HEK293T (cell line): ENCODE measurements around the gene PRICKLE3.

Experiments
- CTCF ChIA-PET: fragments of 350-600 bp; formaldehyde crosslinking; extraction: SDS; loops from one replicate; lab custom pipeline; 2021; ENCODE audit warnings: antibody characterized with exemption, inconsistent platforms; lab: Yijun Ruan, JAX
- POLR2A ChIA-PET: fragments of 350-600 bp; formaldehyde crosslinking; extraction: SDS; loops from one replicate; lab custom pipeline; 2020; ENCODE audit warnings: antibody characterized with exemption, inconsistent platforms; lab: Yijun Ruan, JAX
- DNase-seq: peaks from one replicate; pipeline ENCODE4 v3.0.0; 2012; ENCODE audit warnings: mixed read lengths; ENCODE audit errors: extremely low spot score
- ARNT ChIP-seq: fragments of 450-650 bp; IDR thresholded peaks from 2 replicates; pipeline ENCODE4 v1.6.1; 2017; ENCODE audit warnings: mild to moderate bottlenecking
- BHLHE40 ChIP-seq: fragments of 450-650 bp; IDR thresholded peaks from 2 replicates; pipeline ENCODE4 v1.6.1; 2016; ENCODE audit warnings: mild to moderate bottlenecking, moderate library complexity, borderline replicate concordance
- CTBP1 ChIP-seq: fragments of 450-650 bp; IDR thresholded peaks from 2 replicates; pipeline ENCODE4 v1.6.1; 2016; ENCODE audit warnings: borderline replicate concordance
- ELF4 ChIP-seq: fragments of 450-650 bp; IDR thresholded peaks from 2 replicates; pipeline ENCODE4 v1.6.1; 2017; ENCODE audit warnings: antibody characterized with exemption
- FOXA1 ChIP-seq: fragments of 450-650 bp; IDR thresholded peaks from 2 replicates; pipeline ENCODE4 v1.6.1; 2016; ENCODE audit warnings: mild to moderate bottlenecking
- FOXK2 ChIP-seq: fragments of 450-650 bp; IDR thresholded peaks from 2 replicates; pipeline ENCODE4 v1.6.1; 2016; ENCODE audit warnings: mild to moderate bottlenecking
- FOXM1 ChIP-seq: fragments of 450-650 bp; IDR thresholded peaks from 2 replicates; pipeline ENCODE4 v1.6.1; 2017; ENCODE audit warnings: mild to moderate bottlenecking, borderline replicate concordance
- HDGF ChIP-seq: fragments of 450-650 bp; IDR thresholded peaks from 2 replicates; pipeline ENCODE4 v1.6.1; 2017; ENCODE audit warnings: antibody characterized with exemption, borderline replicate concordance
- L3MBTL2 ChIP-seq: fragments of 450-650 bp; conservative IDR thresholded peaks from 2 replicates; pipeline ENCODE4 v1.6.1; 2016; ENCODE audit warnings: mild to moderate bottlenecking
- LEF1 ChIP-seq: fragments of 450-650 bp; IDR thresholded peaks from 2 replicates; pipeline ENCODE4 v1.6.1; 2017; ENCODE audit warnings: mild to moderate bottlenecking, borderline replicate concordance
- NFRKB ChIP-seq: fragments of 450-650 bp; IDR thresholded peaks from 2 replicates; pipeline ENCODE4 v1.6.1; 2016; ENCODE audit warnings: mild to moderate bottlenecking, moderate library complexity
- SP1 ChIP-seq: fragments of 450-650 bp; IDR thresholded peaks from 2 replicates; pipeline ENCODE4 v1.6.1; 2017
- SUZ12 ChIP-seq: fragments of 450-650 bp; IDR thresholded peaks from 2 replicates; pipeline ENCODE4 v1.6.1; 2016; ENCODE audit warnings: mild to moderate bottlenecking
- TARDBP ChIP-seq: fragments of 450-650 bp; IDR thresholded peaks from 2 replicates; pipeline ENCODE4 v1.6.1; 2016
- ZNF384 ChIP-seq: fragments of 450-650 bp; IDR thresholded peaks from 2 replicates; pipeline ENCODE4 v1.6.1; 2016
- TF ChIP-seq, protein P1 (sequence below): fragments of 450-650 bp; IDR thresholded peaks from 2 replicates; pipeline ENCODE4 v1.6.1; 2016

The PRICKLE3 gene

DNA sequence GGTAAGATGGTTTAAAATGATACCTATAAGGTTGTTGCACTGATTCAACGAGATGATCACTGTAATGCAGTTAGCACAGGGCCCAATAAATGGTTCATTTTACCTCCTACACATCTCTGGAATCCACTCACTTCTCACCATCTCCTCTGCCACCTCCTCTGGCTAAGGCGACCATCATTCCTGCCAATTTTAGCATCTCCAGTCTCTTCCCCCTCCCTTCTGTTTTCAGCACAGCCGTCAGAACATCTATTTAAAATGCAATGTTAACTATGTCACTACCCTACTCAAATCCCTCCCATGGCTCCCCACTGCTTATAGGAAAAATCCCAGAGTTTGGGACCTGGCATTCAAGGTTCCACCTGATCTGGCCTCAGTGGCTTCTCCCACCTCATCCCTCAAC is 17.4 kb upstream of the PRICKLE3 start:
- TF ChIP-seq BHLHE40 = no peak
- TF ChIP-seq FOXM1 = no peak
- TF ChIP-seq SUZ12 = no peak
- no peak for TF ChIP-seq ELF4
- TF ChIP-seq NFRKB = no peak
- no peak for TF ChIP-seq ARNT
- no peak for TF ChIP-seq L3MBTL2
- TF ChIP-seq TARDBP = no peak
- no peak for TF ChIP-seq FOXA1
- no peak for TF ChIP-seq ZNF384
- no peak for TF ChIP-seq SP1
- TF ChIP-seq, protein P1, sequence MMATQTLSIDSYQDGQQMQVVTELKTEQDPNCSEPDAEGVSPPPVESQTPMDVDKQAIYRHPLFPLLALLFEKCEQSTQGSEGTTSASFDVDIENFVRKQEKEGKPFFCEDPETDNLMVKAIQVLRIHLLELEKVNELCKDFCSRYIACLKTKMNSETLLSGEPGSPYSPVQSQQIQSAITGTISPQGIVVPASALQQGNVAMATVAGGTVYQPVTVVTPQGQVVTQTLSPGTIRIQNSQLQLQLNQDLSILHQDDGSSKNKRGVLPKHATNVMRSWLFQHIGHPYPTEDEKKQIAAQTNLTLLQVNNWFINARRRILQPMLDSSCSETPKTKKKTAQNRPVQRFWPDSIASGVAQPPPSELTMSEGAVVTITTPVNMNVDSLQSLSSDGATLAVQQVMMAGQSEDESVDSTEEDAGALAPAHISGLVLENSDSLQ = no peak
- no peak for TF ChIP-seq FOXK2
- TF ChIP-seq LEF1 = no peak
- no peak for TF ChIP-seq HDGF
- TF ChIP-seq CTBP1 = no peak
- DNase-seq = no peak
- ChIA-PET CTCF (no interaction called here), POLR2A (no interaction called here)

DNA sequence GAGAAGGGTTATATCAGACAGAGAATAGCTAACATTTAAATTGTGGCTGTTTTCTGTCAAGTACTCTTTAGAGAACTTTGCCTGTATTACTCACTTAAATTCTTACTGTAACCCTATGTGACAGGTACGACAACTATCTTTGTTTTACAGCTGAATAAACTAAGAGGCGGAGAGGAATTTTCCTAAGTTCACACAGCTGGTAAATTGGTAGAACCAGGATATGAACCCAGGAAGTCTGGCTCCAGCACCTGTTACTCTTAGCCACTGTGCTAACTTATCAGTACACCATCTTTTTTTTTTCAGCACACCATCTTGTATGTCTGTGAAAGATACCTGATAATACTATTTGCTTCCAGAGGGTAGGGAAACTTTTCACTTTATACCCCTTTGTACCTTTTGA is 15.8 kb upstream of the PRICKLE3 start:
- TF ChIP-seq ARNT (no peak), ELF4 (no peak), SP1 (no peak), FOXA1 (no peak), CTBP1 (no peak), NFRKB (no peak), L3MBTL2 (no peak), ZNF384 (no peak), FOXK2 (no peak), FOXM1 (no peak), LEF1 (no peak), BHLHE40 (no peak), TARDBP (no peak), SUZ12 (no peak), HDGF (no peak)
- TF ChIP-seq, protein P1 = no peak
- CTCF ChIA-PET = interaction anchor here (2.5 kb wide), 1 partner anchor 9 kb away, joined by 7 read pairs; no protein-coding TSS in a partner anchor
- POLR2A ChIA-PET = no interaction called here
- DNase-seq = no peak

DNA sequence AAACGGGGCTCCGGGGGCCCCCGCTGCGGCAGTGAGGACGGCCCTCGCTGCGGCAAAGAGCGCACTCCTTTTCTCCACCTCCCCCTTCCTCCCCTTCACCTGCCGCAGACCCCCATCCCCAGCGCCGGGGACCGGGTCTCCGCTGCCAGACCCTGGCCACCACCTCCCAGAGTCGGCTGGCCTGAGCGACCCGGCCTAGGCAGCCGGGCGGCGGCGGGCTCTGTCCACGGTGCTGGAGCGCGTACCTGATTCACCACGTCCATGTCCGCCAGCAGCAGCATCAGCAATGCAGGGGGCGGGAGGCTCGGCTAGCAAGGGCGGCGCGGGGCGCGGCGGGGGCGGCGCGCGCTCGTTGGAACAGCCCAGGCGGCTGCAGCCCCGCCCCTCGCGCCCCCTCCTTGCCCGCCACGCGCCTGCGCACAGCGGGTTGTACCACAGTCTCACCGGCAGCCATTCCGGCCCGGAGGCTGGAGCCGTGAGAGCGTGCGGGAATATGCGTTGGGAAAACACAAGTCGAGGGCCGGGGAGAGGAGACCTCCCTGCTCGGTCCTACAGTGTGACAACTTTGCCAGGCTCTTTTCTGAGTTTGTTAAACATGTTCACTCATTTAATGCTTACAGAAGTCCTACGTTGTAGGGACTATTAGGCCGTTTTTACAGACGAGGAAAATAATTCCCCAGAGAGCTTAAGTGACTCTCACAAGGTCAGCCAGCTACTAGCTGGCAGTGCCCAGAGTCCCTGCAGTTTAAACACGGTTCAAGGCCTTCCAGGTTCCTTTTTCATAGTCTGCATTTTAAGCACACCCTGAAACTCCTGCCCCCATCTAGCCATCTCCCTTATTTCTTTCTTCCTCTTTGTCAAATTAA is 14.0 kb upstream of the PRICKLE3 start, which contains the start of gene SYP:
TSS of gene SYP (minus strand) at position 288 of the 866 bp plus-strand sequence. CDS start at position 281, 7 bp downstream.
- CTCF ChIA-PET = interaction anchor here (2.5 kb wide), 1 partner anchor 8 kb away, joined by 7 read pairs; no protein-coding TSS in a partner anchor
- DNase-seq = peak; percentile 92
- POLR2A ChIA-PET = interaction anchor here (1.0 kb wide), 4 partner anchors 9 to 34 kb away, joined by 3 to 6 read pairs (median 3); no protein-coding TSS in a partner anchor
- TF ChIP-seq ELF4 (peak; percentile 34; the same call in 1 of the 2 replicates), FOXM1 (peak; percentile 43; the same call in 1 of the 2 replicates), ARNT (0 out of 2 replicates have a peak, but pooled peaks have one; percentile 42), FOXA1 (no peak), L3MBTL2 (peak; percentile 88)
- TF ChIP-seq, protein P1 = no peak

DNA sequence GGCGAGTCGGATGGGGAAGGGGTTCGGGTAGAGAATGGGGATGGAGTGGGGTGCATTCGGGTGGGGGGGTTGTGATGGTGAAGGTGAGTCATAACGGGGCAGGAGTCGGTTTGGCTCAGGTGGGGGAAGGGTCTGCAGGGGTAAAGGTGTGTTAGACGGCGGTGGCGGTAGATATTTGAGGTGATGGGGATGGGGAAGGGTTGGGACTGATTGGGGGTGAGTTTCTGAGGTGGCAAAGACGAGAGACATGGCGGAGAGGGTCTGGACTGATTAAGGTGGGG is 13.1 kb upstream of the PRICKLE3 start:
- TF ChIP-seq CTBP1 (no peak), HDGF (no peak), BHLHE40 (no peak), LEF1 (no peak), FOXM1 (no peak), ZNF384 (no peak)
- TF ChIP-seq, protein P1 = no peak
- POLR2A ChIA-PET = no interaction called here
- CTCF ChIA-PET = no interaction called here
- DNase-seq = no peak

DNA sequence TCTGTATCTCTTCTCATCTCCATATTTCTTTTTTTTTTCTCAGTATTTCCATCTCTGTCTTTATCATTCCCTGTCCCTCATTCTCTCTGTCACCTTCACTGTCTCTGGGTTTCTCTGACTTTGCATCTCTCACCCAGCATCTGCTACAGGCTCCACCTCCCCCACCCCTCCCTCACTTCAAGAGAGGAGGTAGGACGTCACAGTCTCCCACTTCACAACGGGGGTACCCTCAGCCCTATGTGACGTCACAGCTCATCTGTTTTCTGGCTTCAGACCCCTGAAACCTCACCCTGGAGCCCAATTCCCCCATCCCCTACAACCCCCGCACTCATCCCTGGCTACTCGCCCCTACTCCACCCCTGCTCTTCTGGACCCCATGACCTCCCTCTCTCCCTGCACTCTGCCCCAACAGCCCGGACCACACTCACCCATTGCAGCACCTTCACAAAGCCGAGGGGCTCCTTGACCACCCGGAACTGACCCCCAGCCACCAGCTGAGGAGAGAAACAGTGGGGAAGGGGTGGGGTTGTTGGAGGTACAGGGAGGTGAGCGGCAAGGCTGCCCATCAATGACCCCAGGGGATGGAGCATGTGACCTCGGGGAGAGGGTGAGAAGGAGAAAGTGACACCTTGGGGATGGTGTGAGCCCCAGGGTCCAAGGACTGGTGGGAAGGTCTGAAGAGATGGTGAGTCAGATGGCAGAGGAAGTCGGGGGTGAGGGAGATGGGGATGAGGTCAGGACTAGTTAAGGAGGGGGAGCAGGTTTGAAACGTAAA is 12.6 kb upstream of the PRICKLE3 start:
- POLR2A ChIA-PET = no interaction called here
- CTCF ChIA-PET = no interaction called here
- TF ChIP-seq CTBP1 (no peak), ARNT (no peak), LEF1 (no peak), FOXA1 (no peak), FOXK2 (no peak), SP1 (no peak), L3MBTL2 (no peak), FOXM1 (no peak), ZNF384 (no peak), ELF4 (no peak), TARDBP (no peak), HDGF (no peak), SUZ12 (no peak), BHLHE40 (no peak), NFRKB (no peak)
- TF ChIP-seq, protein P1 = no peak
- DNase-seq = no peak
